ENCODE data around the gene CEACAM16.

- no peak for TF ChIP-seq CTCF (conservative IDR thresholded peaks at IDR 0.05; ENCODE audit: low read length)
- TF ChIP-seq EZH2phosphoT487 (IDR thresholded peaks at IDR 0.05; ENCODE audit: borderline replicate concordance, low read depth, low read length) = no peak
Measured at GRCh38 chr19:44710483-44710882, 11.5 kb downstream of the CEACAM16 start.

Measured in OCI-LY7 (cell line).